Head of caudate nucleus (tissue), 42 donors: Measurements from ENCODE around the gene MALRD1.

Source experiments
- DNase-seq, 42 donors: peaks; one replicate each; pipeline versions ENCODE4 v3.0.0 to v3.0.0-alpha.2; 2020 to 2021; ENCODE audit warnings: mixed read lengths in 7 of 42
- intact Hi-C: fragments of 100-400 bp; cut with DNase I; formaldehyde crosslinking; loops from one replicate; pipeline ENCODE4 v1.15.0; 2022

Gene MALRD1

DNA sequence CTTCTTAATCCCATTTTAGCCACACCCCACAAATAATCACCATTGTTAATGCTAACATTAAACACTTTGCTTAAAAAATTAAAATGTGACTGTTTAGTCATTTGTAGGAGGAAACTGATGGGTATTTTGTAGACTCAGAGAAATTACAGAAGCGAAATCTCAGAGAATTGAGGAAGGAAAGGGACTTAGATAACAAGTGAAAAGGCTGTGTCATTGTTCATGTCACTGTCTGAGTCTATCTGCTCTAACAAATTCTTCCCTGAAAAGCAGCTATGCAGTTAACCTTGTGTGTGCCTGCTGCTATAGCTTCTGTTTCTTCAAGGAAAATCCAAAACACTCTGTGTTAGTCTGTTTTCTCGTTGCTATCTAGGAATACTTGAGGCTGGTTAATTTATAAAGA is 726.7 kb downstream of the MALRD1 start:
- no peak for DNase-seq

DNA sequence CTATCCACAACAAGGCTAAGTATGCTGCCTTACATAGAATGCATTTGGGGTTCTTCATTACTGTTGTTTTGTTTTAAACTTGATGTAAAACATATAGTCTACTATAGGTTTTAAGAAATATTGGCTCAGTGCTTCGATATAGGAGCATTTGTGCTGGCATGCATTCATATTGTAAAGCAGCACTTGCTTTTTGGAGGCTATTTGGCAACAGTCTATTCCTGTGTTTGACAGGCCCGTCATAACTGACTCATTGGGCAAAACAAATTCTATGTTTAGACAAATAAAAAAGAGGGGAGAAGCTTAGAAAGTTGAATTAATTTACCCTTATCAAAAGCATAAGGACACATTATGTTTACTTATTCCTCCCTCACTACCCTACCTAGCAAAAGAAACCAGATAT is 729.2 kb downstream of the MALRD1 start:
- no peak for DNase-seq
- intact Hi-C loops = no loop called here

More for the DNA sequence above, 726.7 kb downstream of the MALRD1 start:
- intact Hi-C loops = no loop called here

GRCh38 chr10:19778996-19779395 is 730.4 kb downstream of the MALRD1 start:
- intact Hi-C loops = no loop called here
- no peak for DNase-seq

DNA sequence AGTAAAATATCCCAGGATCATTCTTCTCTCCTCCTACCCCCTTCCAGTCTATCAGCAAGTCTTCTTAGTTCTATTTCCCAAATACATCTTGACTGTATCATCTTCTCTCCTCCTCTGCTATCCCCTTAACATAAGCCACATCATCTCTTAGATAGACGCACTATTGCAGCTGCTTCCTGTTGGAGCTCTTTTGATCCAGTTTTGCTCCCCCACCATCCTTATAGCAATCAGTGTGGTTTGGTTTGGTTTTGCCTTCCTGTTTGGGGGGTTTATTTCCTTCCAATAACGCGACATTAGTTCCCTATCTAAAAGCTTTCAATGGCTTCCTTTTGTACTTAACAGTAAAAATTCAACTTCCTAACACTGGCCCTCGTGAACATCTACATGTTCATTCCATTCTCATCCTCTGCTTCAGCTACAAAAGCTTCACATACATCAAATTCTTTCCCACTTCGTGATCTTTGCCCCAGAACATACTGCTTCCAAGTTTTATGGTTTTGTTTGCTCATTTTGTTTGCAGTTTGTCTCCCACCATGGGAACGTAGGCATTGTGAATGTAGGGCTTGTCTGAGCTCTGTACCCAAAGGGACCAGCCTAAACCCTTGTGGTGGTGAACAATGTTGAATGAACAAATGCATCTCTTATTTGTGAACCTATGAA is 734.0 kb downstream of the MALRD1 start:
- intact Hi-C loops = no loop called here
- no peak for DNase-seq

GRCh38 chr10:19783721-19784120 is 735.1 kb downstream of the MALRD1 start:
- intact Hi-C loops = no loop called here

More at GRCh38 chr10:19783721-19784120, 735.1 kb downstream of the MALRD1 start:
- no peak for DNase-seq
